ENCODE data around the gene CAMSAP2.
"Not testable (repeated sequence)": the region's sequence is repeated elsewhere in the genome, so short reads cannot be mapped to it uniquely, and the experiment has no call there.

Gene CAMSAP2

GRCh38 chr1:200738949-200739651 lies 407 bp downstream of the CAMSAP2 start:
- peak; percentile 46 for DNase-seq

GRCh38 chr1:200739702-200740570 lies 1.2 kb downstream of the CAMSAP2 start:
- DNase-seq, result no peak

- no peak for DNase-seq
Observed at GRCh38 chr1:200740571-200741208, 2.0 kb downstream of the CAMSAP2 start.

GRCh38 chr1:200741551-200742207 lies 3.0 kb downstream of the CAMSAP2 start:
- DNase-seq, result no peak

GRCh38 chr1:200744143-200744542 lies 5.5 kb downstream of the CAMSAP2 start:
- no peak for DNase-seq

- no peak for DNase-seq
Observed at GRCh38 chr1:200749090-200749489, 10.4 kb downstream of the CAMSAP2 start.

- DNase-seq, result not testable (repeated sequence)
Observed at GRCh38 chr1:200750749-200751148, 12.1 kb downstream of the CAMSAP2 start.

GRCh38 chr1:200751717-200752116 lies 13.0 kb downstream of the CAMSAP2 start:
- peak; percentile 13 for DNase-seq

- no peak for DNase-seq
Observed at GRCh38 chr1:200753650-200754198, 15.0 kb downstream of the CAMSAP2 start.

- DNase-seq, result no peak
Observed at GRCh38 chr1:200755456-200755855, 16.8 kb downstream of the CAMSAP2 start.

- DNase-seq, result no peak
Observed at GRCh38 chr1:200762089-200762488, 23.4 kb downstream of the CAMSAP2 start.

- no peak for DNase-seq
Observed at GRCh38 chr1:200767321-200767720, 28.6 kb downstream of the CAMSAP2 start.

GRCh38 chr1:200771625-200772555 lies 33.2 kb downstream of the CAMSAP2 start:
- no peak for DNase-seq

- DNase-seq, result no peak
Observed at GRCh38 chr1:200774311-200774710, 35.6 kb downstream of the CAMSAP2 start.

GRCh38 chr1:200774735-200775444 lies 36.2 kb downstream of the CAMSAP2 start:
- no peak for DNase-seq

- no peak for DNase-seq
Observed at GRCh38 chr1:200775850-200776249, 37.2 kb downstream of the CAMSAP2 start.

GRCh38 chr1:200776949-200777348 lies 38.3 kb downstream of the CAMSAP2 start:
- no peak for DNase-seq

GRCh38 chr1:200778766-200779165 lies 40.1 kb downstream of the CAMSAP2 start:
- DNase-seq, result no peak

GRCh38 chr1:200779326-200779725 lies 40.6 kb downstream of the CAMSAP2 start:
- DNase-seq, result no peak

GRCh38 chr1:200780545-200781369 lies 42.1 kb downstream of the CAMSAP2 start:
- DNase-seq, result no peak

All from stimulated activated CD4-positive, alpha-beta T cell treated with anti-CD3 and anti-CD28 coated beads, Interleukin-4, amount 100 ng/mL, for 24 hours (primary cell).